Ishikawa (cell line): ENCODE results near the gene SLCO4A1.

Experiments used
- EGR1 ChIP-seq: IDR thresholded peaks from 2 replicates; pipeline ENCODE4 v1.6.1; 2012
- EP300 ChIP-seq: IDR thresholded peaks from 2 replicates; pipeline ENCODE4 v1.6.1; 2012; ENCODE audit warnings: borderline replicate concordance
- NFIC ChIP-seq: IDR thresholded peaks from 2 replicates; pipeline ENCODE4 v1.6.1; 2012
- REST ChIP-seq: IDR thresholded peaks from 2 replicates; pipeline ENCODE4 v1.6.1; 2012; ENCODE audit warnings: low read depth, mild to moderate bottlenecking
- TCF12 ChIP-seq: IDR thresholded peaks from 2 replicates; pipeline ENCODE4 v1.6.1; 2012; ENCODE audit warnings: low read depth
- YY1 ChIP-seq: IDR thresholded peaks from 2 replicates; pipeline ENCODE4 v1.6.1; 2012; ENCODE audit warnings: low read depth
- TF ChIP-seq, protein P1 (sequence below): IDR thresholded peaks from 2 replicates; pipeline ENCODE4 v1.6.1; 2012

DNA sequence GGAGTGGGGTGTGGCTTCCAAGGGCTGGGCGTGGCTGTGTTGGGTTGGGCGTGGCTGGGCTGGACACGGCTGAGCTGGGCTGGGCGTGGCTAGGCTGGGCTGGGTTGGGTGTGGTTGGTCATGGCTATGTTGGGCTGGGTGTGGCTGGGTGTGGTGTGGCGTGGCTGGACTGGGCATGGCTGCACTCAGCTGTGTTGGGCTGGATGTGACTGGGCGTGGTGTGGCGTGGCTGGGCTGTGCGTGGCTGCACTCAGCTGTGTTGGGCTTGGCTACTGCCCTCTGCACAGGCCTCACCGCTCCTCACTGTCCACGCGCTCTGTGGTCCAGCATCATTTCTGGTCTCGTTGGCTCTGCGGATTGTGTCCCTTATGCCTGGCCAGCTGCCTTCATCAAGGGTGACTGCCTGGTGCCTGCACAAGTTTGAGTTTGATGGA lies 43.5 kb upstream of the SLCO4A1 start:
- TF ChIP-seq REST (no peak), NFIC (peak; percentile 39; the same call in 1 of the 2 replicates), TCF12 (peak; percentile 72; the same call in 1 of the 2 replicates), EGR1 (no peak), EP300 (no peak), YY1 (peak; percentile 66; the same call in 1 of the 2 replicates)
- TF ChIP-seq, protein P1, sequence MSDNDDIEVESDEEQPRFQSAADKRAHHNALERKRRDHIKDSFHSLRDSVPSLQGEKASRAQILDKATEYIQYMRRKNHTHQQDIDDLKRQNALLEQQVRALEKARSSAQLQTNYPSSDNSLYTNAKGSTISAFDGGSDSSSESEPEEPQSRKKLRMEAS: peak; percentile 80
